Measurements from ENCODE around the gene NACA2.
A peak's percentile ranks its signal among the peaks of the same experiment; 100 is the strongest.
"Not testable (repeated sequence)": the region's sequence is repeated elsewhere in the genome, so short reads cannot be mapped to it uniquely, and the experiment has no call there.

The NACA2 gene

DNA sequence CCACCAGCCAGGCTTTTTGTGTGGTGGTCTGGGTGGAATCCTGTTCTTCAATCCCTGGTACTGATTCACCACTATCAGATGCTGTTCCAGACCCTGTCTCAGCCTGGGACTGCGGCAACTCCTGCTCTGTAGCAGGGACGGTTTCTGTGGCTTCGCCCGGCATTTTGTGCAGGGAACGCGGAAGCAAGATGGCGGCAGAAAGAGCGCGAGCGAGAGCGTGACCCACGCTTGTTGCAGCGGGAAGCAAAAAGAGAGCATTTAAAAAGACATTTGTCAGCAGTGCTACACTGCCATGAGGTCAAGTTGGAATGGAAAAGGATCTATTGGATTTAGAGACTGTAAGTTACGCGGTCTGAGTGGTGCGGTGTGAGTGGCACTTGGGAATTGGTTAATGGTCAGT, at the start of gene NACA2:
NACA2 (minus strand) TSS at position 202 of the 400 bp plus-strand sequence; CDS start at position 163, 39 bp downstream.
- no peak for DNase-seq

DNA sequence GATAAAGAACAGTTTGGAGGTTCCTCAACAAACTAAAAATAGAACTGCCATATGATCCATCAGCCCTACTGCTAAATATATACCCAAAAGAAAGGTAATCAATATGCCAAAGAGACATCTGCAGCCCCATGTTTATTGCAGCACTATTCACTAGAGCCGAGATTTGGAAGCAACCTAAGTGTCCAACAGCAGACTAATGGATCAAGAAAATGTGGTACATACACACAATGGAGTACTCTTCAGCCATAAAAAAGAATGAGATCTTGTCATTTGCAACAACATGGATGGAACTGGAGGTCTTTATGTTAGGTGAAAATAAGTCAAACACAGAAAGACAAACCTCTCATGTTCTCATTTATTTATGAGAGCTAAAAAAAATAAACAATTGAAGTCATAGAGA, 48.8 kb upstream of the NACA2 start:
- DNase-seq, result no peak

DNA sequence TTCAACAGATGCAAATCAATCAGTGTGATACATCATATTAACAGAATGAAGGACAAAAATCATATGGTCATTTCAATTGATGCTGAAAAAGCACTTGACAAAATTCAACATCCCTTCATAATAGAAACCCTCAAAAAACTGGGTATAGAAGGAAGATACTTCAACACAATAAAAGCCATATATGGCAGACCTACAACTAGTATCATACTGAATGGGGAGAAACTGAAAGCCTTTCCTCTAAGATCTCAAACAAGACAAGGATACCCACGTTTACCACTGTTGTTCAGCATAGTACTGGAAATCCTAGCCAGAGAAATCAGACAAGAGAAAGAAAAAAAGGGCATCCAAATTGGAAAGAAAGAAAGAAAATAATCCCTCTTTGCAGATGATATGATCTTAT, 47.1 kb upstream of the NACA2 start:
- no peak for DNase-seq

DNA sequence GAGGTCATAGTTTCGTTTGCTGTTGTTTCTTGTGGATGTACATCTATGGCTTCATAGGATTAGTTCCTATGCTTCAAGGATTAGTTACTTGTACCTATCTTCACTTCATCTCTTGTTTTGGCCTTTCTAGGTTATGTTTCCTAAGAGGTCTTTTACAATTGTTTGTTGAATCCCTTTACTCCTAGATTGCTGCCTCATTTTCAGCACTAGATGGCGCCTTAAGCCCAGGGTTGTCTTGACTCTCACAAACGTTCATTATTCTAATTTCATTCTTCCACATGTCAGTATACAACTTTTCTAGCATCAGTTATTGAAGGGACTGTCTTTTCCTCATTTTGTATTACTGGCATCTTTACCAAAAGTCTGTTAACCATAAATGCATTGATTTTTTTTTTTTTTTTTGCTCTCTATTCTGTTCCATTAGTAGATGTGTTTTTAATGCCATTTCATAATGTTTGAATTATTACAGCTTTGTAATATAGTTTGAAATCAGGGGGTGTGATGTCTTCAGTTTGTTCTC, 45.0 kb upstream of the NACA2 start:
- peak; percentile 34 for DNase-seq

DNA sequence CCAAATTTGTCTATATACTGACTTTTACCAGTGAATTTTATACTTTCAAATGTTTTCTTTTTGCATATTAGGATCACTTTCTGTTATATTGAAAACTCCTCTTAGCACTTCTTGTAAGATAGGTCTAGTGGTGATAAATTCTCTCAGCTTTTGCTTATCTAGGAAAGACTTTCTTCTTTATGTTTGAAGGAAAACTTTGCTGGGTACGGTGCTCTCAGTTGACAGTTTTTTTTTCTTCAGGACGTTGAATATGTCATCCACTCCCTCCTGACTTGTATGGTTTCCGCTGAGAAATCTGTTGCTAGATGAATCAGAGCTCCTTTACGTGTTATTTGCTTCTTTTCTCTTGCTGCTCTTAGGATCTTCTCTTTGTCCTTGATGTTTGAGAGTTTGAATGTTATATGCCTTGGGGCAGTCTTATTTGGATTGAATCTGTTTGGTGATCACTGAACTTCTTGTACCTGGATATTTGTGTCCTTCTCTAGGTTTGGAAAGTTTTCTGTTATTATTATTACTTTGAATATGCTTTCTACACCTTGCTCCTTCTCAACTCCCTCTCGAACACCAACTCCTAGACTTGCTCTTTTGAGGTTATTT, 44.0 kb upstream of the NACA2 start:
- no peak for DNase-seq

DNA sequence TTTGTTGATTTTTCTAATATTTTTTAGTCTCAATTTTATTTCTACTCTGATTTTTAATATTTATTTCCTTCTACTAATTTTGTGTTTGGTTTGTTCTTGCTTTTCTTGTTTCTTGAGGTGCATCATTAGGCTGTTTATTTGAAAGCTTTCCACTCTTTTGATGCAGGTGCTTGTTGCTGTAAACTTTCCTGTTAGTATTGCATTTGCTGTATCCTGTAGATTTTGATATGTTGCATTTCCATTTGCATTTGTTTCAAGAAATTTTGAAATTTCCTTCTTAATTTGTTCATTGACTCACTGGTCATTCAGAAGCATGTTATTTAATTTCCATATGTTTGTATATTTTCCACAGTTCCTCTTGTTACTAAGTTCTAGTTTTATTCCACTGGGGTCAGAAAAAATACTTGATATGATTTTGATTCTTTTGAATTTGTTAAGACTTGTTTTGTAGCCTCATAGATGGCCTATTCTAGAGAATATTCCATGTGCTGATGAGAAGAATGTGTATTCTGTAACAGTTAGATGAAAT, 43.1 kb upstream of the NACA2 start:
- DNase-seq, result no peak

DNA sequence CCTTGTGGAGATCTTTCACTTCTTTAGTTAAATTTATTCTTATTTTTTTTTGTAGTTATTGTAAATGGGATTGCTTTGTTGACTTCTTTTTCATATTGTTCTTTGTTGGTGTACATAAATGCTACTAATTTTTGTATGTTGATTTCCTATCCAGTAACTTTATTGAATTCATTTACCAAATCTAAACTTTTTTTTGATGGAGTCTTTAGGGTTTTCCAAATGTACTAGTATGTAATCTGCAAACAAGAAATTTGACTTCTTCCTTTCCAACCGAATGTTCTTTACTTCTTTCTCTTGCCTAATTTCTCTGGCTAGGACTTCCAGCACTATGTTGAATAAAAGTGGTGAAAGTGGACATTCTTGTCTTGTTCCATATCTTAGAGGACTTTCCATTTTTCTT, 41.8 kb upstream of the NACA2 start:
- no peak for DNase-seq

DNA sequence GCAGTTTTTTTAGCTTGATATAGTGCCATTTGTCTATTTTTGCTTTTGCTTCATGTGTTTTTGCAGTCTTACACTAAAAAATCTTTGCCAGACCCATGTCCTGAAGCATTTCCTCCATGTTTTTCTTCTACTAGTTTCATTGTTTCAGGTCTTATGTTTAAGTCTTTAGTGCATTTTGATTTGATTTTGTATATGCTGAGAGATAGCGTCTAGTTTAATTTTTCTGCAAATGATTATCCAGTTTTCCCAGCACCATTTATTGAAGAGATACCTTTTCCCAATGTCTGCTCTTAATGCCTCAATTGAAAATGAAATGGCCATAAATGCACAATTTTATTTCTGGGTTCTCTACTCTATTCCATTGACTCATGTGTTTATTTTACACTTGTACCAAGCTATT, 40.8 kb upstream of the NACA2 start:
- DNase-seq, result no peak

DNA sequence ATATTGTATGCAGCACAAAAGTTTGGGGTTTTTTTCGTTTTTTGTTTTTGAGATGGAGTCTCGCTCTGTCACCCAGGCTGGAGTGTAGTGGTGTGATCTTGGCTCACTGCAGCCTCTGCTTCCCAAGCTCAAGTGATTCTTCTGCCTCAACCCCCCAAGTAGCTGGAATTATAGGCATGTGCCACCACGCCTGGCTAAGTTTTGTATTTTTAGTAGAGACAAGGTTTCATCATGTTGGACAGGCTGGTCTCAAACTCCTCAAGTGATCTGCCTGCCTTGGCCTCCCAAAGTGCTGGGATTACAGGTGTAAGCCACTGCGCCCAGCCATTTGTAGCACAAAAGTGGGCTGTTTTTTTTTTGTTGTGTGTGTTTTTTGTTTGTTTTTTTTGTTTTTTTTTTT, 37.1 kb upstream of the NACA2 start:
- DNase-seq, result not testable (repeated sequence)

DNA sequence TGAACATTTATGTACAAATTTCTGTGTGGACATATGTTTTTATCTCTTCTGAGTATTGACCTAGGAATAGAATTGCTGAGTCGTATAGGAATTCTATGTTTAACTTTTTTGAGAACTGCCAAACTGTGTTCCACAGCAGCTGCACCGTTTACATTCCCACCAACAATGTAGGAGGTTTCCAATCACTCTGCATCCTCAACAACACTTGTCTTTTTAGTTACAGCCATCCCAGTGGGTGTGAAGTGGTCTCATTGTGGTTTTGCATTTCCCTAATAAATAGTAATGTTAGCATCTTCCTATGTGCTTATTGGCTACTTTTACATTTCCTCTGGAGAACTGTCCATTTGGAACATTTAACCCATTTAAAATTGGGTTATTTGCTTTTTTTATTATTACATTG, 36.6 kb upstream of the NACA2 start:
- no peak for DNase-seq

DNA sequence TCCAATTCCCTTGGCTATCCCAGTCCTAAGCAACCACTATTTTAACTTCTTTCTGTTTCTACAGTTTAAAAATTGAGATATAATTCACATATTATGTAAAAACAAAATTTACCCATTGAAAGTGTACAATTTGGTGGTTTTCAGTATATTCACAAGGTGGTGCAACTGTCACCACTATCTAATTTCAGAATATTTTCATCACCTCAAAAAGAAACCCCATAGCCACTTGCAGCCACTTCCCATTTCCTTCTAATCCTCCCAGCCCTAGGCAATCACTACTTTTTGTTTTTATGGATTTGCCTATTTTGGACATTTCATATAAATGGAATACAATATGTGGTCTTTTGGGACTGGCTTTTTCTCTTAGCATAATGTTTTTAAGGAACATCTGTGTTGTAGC, 36.1 kb upstream of the NACA2 start:
- DNase-seq, result no peak

DNA sequence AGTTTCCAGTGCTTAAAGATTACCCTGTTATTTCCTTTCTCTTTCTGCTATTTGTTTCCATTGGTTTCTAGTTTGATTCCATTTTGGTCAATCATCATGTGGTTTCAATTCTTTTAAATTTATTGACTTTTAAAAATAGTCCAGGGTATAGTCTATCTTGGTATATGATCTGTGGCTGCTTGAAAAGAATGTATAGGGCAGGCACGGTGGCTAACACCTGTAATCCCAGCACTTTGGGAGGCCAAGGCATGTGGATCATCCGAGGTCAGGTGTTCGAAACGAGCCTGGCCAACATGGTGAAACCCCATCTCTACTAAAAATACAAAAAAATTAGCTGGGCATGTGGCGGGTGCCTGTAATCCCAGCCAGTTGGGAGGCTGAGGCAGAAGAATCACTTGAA, 34.5 kb upstream of the NACA2 start:
- DNase-seq, result no peak

DNA sequence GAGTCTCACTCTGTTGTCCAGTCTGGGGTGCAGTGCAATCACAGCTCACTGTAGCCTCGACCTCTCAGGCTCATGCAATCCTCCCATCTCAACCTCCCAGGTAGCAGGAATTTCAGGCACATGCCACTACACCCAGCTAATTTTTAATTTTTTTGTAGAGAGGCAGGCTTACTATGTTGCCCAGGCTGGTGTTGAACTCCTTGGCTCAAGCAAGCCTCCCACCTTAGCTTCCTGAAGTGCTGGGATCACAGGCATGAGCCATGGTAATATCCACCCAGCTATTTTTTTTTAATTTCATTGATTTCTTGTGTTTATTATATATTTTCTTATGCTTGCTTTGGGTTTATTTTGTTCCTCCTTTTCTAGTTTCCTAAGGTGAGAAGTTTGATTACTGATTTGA, 33.9 kb upstream of the NACA2 start:
- no peak for DNase-seq

DNA sequence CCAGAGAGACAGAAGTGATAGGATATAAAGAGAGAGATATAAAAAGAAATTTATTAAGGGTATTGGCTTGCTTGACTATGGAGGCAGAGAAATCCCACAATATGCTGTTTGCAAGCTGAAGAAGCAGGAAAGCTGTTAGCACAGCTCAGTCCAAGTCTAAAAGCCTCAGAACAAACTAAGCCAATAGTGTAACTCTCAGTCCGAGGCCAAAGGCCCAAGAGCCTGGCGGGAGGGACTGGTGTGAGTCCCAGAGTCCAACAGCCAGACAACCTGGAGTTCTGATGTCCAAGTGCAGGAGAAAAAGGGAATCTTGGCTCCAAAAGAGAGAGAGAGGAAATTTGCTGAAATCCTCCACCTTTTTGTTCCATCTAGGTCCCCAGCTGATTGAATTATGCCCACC, 30.3 kb upstream of the NACA2 start:
- no peak for DNase-seq

DNA sequence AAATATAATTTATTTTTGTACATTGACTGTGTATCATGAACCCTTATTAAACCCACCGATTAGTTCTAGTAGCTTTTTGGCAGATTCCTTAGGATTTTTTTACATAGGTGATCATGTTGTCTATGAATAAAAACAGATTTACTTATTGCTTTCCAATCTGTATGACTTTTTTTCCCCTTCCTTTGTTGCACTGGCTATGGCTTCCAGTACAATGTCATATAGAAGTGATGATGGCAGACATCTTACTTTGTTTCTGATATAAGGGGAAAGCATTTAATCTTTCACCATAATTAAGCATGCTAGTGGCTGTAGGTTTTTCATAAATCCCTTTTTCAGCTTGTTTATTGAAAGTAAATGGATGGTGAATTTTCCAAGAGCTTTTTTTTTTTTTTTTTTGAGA, 28.9 kb upstream of the NACA2 start:
- DNase-seq, result no peak

DNA sequence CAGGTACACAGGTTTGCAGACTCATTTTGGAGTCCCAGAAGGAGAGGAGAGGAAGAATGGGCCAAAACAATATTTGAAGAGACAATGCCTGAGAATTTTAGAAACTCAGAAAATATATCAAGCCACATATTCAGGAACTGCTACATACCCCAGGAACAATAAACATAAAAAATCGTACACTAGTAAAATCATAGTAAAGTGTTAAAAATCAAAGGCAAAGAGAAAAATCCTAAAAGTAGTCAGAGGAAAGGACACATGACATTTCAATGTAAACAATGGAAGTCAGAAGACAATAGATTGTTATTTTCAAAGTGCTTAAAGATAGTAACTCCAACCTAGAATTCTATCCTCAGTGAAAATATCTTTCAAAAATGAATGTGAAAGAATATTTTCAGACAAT, 28.5 kb upstream of the NACA2 start:
- DNase-seq, result no peak

DNA sequence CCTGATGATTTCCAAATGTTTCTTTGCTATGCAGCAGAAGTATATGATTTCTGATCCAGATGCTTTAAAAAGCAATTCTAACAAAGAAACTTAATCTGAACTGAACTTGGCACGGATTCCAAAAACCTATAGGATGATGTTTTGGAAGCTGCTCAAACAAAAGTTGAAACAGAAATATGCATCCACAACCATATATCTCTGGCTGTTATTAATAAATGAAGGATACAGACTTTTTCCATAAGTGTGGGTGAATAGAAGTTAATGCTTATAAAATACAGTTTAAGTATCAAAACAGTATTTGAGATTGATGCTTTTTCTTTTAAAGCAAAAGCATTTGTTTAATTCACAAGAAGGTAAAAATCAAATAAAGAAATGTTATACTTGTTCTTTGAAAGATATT, 27.9 kb upstream of the NACA2 start:
- DNase-seq, result no peak

DNA sequence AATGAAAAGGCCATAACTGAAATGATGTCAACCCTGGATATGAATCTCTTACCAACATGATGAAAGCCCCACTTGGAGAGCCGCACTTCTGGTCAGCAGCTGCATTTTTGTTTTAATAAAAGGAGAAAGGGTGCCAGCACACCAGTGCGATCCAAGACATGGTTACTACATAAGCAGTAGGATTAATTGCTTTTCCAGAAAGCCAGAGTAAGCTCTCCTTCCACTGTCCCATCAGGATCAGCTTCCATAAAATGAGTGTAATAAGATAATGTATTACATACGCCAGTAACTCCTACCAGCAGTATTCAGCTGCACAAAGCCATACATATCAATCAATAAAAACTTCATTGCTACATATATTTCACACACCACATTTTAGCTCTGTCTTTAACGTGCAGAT, 26.3 kb upstream of the NACA2 start:
- no peak for DNase-seq

DNA sequence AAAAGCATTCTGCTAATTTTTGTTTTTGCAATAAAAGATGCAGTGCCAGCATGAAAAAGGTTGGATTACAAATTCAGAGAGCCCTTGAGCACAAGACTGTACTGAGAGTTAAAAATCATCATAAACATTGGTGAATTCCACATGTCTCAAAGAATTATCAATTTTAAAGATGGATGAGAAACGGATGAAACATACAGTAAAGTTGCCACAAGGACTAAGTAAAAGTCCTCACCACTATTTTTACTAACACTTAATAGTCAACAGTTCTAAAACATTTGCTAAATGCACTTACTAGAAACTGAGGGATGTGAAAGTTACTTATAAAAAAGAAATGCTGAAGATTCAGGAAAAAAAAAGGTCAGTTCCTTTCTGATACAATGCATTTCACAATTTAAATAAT, 25.8 kb upstream of the NACA2 start:
- no peak for DNase-seq

DNA sequence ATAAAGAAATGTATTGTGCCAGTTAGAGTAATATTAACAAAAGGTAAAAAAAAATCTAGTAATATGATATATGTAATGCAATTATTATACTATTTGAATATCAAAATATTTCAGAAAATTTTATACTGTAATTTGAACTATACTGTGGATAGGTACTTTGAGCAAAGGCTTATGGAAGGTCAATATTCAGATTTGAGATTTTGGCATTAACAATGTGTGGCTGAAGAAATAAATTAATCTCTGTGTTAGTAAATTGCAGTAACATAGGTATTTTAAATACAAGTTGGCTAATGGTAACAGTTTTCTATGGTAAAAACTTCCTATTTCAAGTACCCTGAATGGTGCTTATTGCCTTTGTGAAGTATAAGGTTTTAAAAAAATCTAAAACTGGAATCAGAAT, 23.2 kb upstream of the NACA2 start:
- DNase-seq, result no peak

DNA sequence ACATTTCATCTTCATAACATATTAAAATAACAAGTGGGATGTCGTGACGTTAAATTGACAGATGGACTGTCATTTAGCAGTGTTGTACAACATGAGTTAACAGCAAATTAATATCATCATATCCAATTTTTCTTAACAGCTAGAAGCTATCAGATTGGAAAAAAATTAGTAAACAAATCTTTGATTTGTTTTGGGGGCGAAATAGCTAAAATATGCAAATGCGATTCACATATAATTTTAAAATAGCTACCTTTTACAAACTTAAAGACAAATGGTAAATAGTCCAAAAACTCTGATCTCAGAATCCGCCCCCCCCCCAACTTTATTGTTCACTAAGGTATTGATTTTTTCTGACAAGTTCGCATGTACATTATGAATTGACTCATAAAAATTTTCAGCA, 20.3 kb upstream of the NACA2 start:
- DNase-seq, result no peak

DNA sequence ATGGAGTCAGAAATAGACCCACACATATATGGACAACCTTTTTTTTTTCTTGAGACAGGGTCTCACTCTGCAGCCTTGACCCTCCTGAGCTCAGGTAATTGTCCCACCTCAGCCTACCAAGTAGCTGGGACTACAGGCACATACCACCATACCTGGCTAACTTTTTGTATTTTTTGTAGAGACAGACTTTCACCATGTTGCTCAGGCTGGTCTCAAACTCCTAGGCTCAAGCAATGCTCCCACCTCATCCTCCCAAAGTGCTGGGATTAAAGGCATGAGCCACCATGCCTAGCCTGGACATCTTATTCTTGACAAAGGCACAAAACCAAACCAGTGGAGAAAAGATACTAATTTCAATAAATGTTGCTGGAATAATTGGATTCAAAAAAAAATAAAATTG, 14.7 kb upstream of the NACA2 start:
- no peak for DNase-seq

DNA sequence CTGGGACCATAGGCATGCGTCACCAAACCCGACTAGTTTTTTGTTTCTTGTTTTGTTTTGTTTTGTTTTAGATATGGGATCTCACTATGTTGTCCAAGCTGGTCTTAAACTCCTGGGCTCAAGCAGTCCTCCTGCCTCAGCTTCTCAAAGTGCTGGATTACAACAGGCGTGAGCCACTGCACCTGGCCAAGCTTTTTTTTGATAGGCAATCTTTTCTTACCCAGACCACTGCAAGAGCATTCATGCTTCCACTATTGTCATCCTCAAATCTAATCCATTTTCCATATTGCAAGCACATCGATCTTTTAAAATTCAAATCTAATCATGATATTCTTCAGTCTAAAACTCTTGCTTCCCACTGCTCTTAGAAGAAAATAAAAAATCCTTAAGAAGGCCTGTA, 10.3 kb upstream of the NACA2 start:
- DNase-seq, result no peak

DNA sequence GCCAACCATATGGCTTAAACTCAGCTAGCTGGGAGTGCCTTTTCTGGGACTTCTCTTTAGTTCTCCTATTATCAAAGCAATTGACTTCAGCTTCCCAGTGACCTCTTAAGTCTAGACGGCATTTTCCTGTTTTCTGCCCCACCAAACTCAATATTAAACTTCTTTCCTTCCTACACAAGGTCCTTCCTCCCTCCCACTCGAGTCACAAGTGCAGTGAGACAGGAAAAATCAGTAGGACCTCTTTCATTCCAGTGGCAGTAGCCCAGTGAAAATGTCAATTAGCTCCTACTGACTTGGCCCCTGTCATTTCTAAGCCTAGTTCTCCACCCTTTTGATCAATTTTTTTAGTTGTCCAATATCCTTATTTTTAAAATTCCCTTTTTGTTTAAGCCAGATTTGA, 9.6 kb upstream of the NACA2 start:
- DNase-seq, result no peak

DNA sequence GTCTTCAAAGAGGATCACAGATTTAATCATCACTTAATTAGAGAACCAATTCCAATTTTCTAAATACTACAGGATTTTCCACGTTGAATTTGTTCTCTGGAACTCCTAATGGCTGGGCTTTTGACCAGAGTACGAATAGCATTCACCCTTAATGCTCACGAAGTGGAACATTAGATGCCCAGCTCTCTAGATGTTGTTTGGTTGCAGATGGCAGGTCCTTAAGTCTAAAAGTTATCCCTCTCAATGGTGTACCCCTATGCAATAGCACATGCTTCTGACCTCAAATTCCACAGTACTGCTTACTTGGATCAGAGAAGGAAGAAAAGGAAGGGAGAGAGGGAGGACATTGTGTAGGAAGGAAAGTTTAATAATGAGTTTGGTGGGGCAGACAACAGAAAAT, 8.6 kb upstream of the NACA2 start:
- DNase-seq, result no peak

All from stimulated activated CD4-positive, alpha-beta T cell treated with anti-CD3 and anti-CD28 coated beads, Interleukin-1b, Interleukin-23, amount 100 ng/mL, for 48 hours (primary cell).